ENCODE measurements around the gene TST. TPM values are rescaled to one million over a fixed set of nuclear protein-coding genes. Genes with fewer than 3 reads are reported as not detected.

Gene TST
- total RNA-seq, 1 donor from 2014 or later, result 10.4 TPM

GRCh38 chr22:37044634-37045625 is 25.7 kb upstream of the TST start:
- H3K36me3 Mint-ChIP-seq (ENCODE audit: unreplicated experiment), result no peaks in the 10 kb centered on the region
- no peak for DNase-seq
- H3K27me3 Mint-ChIP-seq (ENCODE audit: unreplicated experiment), result peaks cover 7% of the 10 kb centered on the region
- peaks cover 22% of the 10 kb centered on the region for H3K9me3 Mint-ChIP-seq (ENCODE audit: unreplicated experiment)
- H3K4me3 Mint-ChIP-seq (ENCODE audit: unreplicated experiment), result no peak overlapping the region
- H3K27ac Mint-ChIP-seq (ENCODE audit: unreplicated experiment), result peak overlapping the region; percentile 17
- no peak for TF ChIP-seq CTCF (IDR thresholded peaks at IDR 0.05; ENCODE audit: partially characterized antibody, unreplicated experiment)
- H3K4me1 Mint-ChIP-seq (ENCODE audit: low read depth, unreplicated experiment), result peaks cover 29% of the 10 kb centered on the region

- Mint-ChIP-seq H3K4me3 (ENCODE audit: unreplicated experiment) (peak overlapping the region; percentile 65), H3K9me3 (ENCODE audit: unreplicated experiment) (peaks cover 22% of the 10 kb centered on the region), H3K27ac (ENCODE audit: unreplicated experiment) (peak overlapping the region; percentile 90), H3K36me3 (ENCODE audit: unreplicated experiment) (no peaks in the 10 kb centered on the region), H3K27me3 (ENCODE audit: unreplicated experiment) (peaks cover 7% of the 10 kb centered on the region), H3K4me1 (ENCODE audit: low read depth, unreplicated experiment) (peaks cover 29% of the 10 kb centered on the region)
- TF ChIP-seq CTCF (IDR thresholded peaks at IDR 0.05; ENCODE audit: partially characterized antibody, unreplicated experiment), result peak; percentile 62
- DNase-seq, result peak; percentile 50
These were observed 24.7 kb upstream of the TST start for GRCh38 chr22:37043828-37044538.

- Mint-ChIP-seq H3K4me1 (ENCODE audit: low read depth, unreplicated experiment) (peaks cover 29% of the 10 kb centered on the region), H3K27me3 (ENCODE audit: unreplicated experiment) (peaks cover 7% of the 10 kb centered on the region), H3K36me3 (ENCODE audit: unreplicated experiment) (no peaks in the 10 kb centered on the region), H3K9me3 (ENCODE audit: unreplicated experiment) (peaks cover 22% of the 10 kb centered on the region), H3K4me3 (ENCODE audit: unreplicated experiment) (peak overlapping the region; percentile 65), H3K27ac (ENCODE audit: unreplicated experiment) (peak overlapping the region; percentile 90)
- DNase-seq, result no peak
- TF ChIP-seq CTCF (IDR thresholded peaks at IDR 0.05; ENCODE audit: partially characterized antibody, unreplicated experiment), result no peak
These were observed 24.1 kb upstream of the TST start for GRCh38 chr22:37043209-37043827.

- no peak overlapping the region for H3K27ac Mint-ChIP-seq (ENCODE audit: unreplicated experiment)
- H3K4me3 Mint-ChIP-seq (ENCODE audit: unreplicated experiment), result no peak overlapping the region
- DNase-seq, result no peak
- no peak for TF ChIP-seq CTCF (IDR thresholded peaks at IDR 0.05; ENCODE audit: partially characterized antibody, unreplicated experiment)
- H3K36me3 Mint-ChIP-seq (ENCODE audit: unreplicated experiment), result no peaks in the 10 kb centered on the region
- peaks cover 11% of the 10 kb centered on the region for H3K9me3 Mint-ChIP-seq (ENCODE audit: unreplicated experiment)
- H3K4me1 Mint-ChIP-seq (ENCODE audit: low read depth, unreplicated experiment), result peaks cover 12% of the 10 kb centered on the region
- H3K27me3 Mint-ChIP-seq (ENCODE audit: unreplicated experiment), result no peaks in the 10 kb centered on the region
These were observed 20.2 kb upstream of the TST start for GRCh38 chr22:37039466-37039865.
